Panc1 (cell line): ENCODE data around the gene USF3. TPM values are rescaled to one million over a fixed set of nuclear protein-coding genes. Genes with fewer than 3 reads are reported as not detected.

ENCODE experiments used
- ATAC-seq: fragments of 200-7000 bp; cut with Tn5 transposase; 2 replicates; pipeline ENCODE4 v1.9.1; 2020; ENCODE audit warnings: mild to moderate bottlenecking, moderate library complexity
- BruUV-seq: library from RNA; stranded (reverse); fragments of 400-500 nt; replicated peaks from 2 replicates; lab custom pipeline; 2021; lab: Mats Ljungman, UMichigan
- CTCF ChIA-PET: fragments of 300-600 bp; sonication (Branson Sonifier 250); formaldehyde crosslinking; loops from one replicate; lab custom pipeline; 2022; ENCODE audit warnings: antibody characterized with exemption; lab: Charles Lee
- POLR2A ChIA-PET: fragments of 300-600 bp; sonication (Branson Sonifier 250); formaldehyde crosslinking; loops from one replicate; lab custom pipeline; 2022; ENCODE audit warnings: antibody characterized with exemption; lab: Charles Lee
- DNase-seq: peaks from one replicate; pipeline ENCODE4 v3.0.0-alpha.2; 2010; ENCODE audit warnings: low read depth, low spot score
- H3K27ac ChIP-seq: 2 replicates; pipeline ENCODE4 v1.5.1; 2011; ENCODE audit warnings: mild to moderate bottlenecking, low read length, inconsistent platforms
- H3K27me3 ChIP-seq: fragments of 200-500 bp; sonication (Bioruptor generic); 2 replicates; pipeline ENCODE4 v1.6.0; 2014; ENCODE audit warnings: low read length, inconsistent platforms; ENCODE audit not compliant: control insufficient read depth, insufficient read depth
- H3K36me3 ChIP-seq: fragments of 200-500 bp; sonication (Bioruptor generic); 2 replicates; pipeline ENCODE4 v1.5.1; 2014; ENCODE audit warnings: inconsistent platforms, mild to moderate bottlenecking, low read length, moderate library complexity; ENCODE audit not compliant: control insufficient read depth, insufficient read depth
- H3K4me1 ChIP-seq: 2 replicates; pipeline ENCODE4 v1.5.1; 2011; ENCODE audit warnings: inconsistent platforms, mild to moderate bottlenecking, low read length, moderate library complexity; ENCODE audit not compliant: control insufficient read depth, insufficient read depth
- H3K4me3 ChIP-seq, 2 experiments: 2 replicates each; pipeline ENCODE4 v1.5.1; 2011 to 2012; ENCODE audit warnings: low read depth in 2 of 2, low read length in 2 of 2, mild to moderate bottlenecking in 2 of 2, inconsistent platforms in 1 of 2, moderate library complexity in 1 of 2
- H3K9me3 ChIP-seq: fragments of 200-500 bp; sonication (Bioruptor generic); 2 replicates; pipeline ENCODE4 v1.5.1; 2014; ENCODE audit warnings: low read depth, mild to moderate bottlenecking, inconsistent platforms, low read length, moderate library complexity; ENCODE audit not compliant: control insufficient read depth, insufficient read depth
- POLR2AphosphoS5 ChIP-seq: IDR thresholded peaks from 2 replicates; pipeline ENCODE4 v1.6.1; 2012; ENCODE audit warnings: mild to moderate bottlenecking, low read depth, low read length, moderate library complexity
- REST ChIP-seq, 2 experiments: IDR thresholded peaks; 2 replicates each; pipeline ENCODE4 v1.6.1; 2011 to 2012; ENCODE audit warnings: low read depth in 2 of 2, control low read depth in 1 of 2, low read length in 1 of 2, mild to moderate bottlenecking in 1 of 2, moderate library complexity in 1 of 2; ENCODE audit not compliant: insufficient read depth in 1 of 2
- SIN3A ChIP-seq: IDR thresholded peaks from 2 replicates; pipeline ENCODE4 v1.6.1; 2012; ENCODE audit warnings: low read depth, mild to moderate bottlenecking, low read length, moderate library complexity, borderline replicate concordance; ENCODE audit not compliant: insufficient read depth
- TCF7L2 ChIP-seq: IDR thresholded peaks from 2 replicates; pipeline ENCODE4 v1.6.1; 2011; ENCODE audit warnings: mild to moderate bottlenecking, low read depth, low read length, inconsistent platforms
- in situ Hi-C: cut with HindIII; loops from 2 replicates; pipeline ENCODE4 v1.10.0; 2016; ENCODE audit warnings: low sequenced_read_pairs, low pct_unique_long_range_greater_than_20kb
- intact Hi-C: fragments of 100-400 bp; cut with micrococcal nuclease; formaldehyde crosslinking; loops from one replicate; pipeline ENCODE4 v1.10.0; 2022; ENCODE audit not compliant: unreplicated experiment
- total RNA-seq: library from RNA; stranded (reverse); gene quantifications from one replicate; pipeline ENCODE4 v1.2.1, GENCODE V29; 2021; ENCODE audit not compliant: unreplicated experiment
- TF ChIP-seq, protein P1 (sequence below): fragments of 450-650 bp; IDR thresholded peaks from 2 replicates; pipeline ENCODE4 v1.5.1; 2017; ENCODE audit warnings: mild to moderate bottlenecking

USF3 gene
- total RNA-seq, 1 experiment from 2014 or later: 18.2 TPM

DNA sequence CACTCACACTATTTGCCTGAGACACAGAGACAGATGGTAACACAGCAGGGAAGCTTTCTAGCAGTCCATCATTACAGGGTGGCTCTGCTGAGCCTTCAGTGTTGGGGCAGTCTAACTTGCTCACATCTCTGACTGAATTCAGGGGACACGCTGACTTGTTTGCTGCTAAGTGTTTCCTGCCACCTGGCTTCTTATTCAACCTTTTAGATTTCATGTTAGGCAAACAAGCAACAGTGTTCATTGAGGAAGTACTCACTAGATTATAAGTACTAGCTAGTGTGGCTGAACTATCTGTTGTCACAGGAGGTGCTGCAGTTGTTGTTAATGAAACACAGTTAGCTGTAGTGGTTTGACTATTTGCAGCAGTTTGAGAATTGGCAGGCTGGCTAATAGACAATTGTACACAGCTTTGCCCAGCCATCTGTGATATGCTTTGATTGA is 37.3 kb downstream of the USF3 start:
- TF ChIP-seq TCF7L2 (no peak), SIN3A (no peak), POLR2AphosphoS5 (no peak), REST (IDR thresholded peaks at IDR 0.05; ENCODE audit: insufficient read depth in 1 of 2, low read depth in 2 of 2, low read length in 1 of 2) (no peak)
- TF ChIP-seq, protein P1, sequence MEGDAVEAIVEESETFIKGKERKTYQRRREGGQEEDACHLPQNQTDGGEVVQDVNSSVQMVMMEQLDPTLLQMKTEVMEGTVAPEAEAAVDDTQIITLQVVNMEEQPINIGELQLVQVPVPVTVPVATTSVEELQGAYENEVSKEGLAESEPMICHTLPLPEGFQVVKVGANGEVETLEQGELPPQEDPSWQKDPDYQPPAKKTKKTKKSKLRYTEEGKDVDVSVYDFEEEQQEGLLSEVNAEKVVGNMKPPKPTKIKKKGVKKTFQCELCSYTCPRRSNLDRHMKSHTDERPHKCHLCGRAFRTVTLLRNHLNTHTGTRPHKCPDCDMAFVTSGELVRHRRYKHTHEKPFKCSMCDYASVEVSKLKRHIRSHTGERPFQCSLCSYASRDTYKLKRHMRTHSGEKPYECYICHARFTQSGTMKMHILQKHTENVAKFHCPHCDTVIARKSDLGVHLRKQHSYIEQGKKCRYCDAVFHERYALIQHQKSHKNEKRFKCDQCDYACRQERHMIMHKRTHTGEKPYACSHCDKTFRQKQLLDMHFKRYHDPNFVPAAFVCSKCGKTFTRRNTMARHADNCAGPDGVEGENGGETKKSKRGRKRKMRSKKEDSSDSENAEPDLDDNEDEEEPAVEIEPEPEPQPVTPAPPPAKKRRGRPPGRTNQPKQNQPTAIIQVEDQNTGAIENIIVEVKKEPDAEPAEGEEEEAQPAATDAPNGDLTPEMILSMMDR: no peak
- in situ Hi-C loops (no loop called here), intact Hi-C loops (no loop called here)
- Histone ChIP-seq H3K36me3 (no peaks in the 10 kb centered on the region), H3K27me3 (no peaks in the 10 kb centered on the region), H3K27ac (no peak overlapping the region), H3K4me1 (no peaks in the 10 kb centered on the region), H3K4me3 (no peak overlapping the region), H3K9me3 (no peaks in the 10 kb centered on the region)
- ATAC-seq: no peak
- ChIA-PET POLR2A (no interaction called here), CTCF (no interaction called here)
- BruUV-seq: no TSS peak
- DNase-seq: no peak

DNA sequence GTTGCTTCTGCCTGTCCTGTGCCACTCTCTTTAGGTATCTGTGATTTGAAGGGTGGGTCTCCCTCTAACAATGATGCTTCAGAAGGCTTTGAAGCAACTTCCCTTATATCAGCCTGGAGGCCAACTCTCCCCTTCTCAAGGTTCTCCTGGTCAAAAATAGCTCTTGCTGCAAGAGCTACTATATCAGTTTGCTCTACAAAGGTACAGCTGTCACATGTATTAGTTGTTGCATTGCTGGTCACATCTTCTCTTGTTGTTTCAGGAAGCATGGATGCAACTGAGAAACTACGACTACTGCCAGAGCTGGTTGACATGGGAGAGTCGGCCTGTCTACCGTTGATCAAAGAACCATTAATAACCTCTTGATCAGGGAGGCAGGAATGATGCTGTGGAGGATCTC is 38.3 kb downstream of the USF3 start:
- Histone ChIP-seq H3K4me1 (no peaks in the 10 kb centered on the region), H3K27ac (no peak overlapping the region), H3K36me3 (no peaks in the 10 kb centered on the region), H3K27me3 (no peaks in the 10 kb centered on the region), H3K9me3 (no peaks in the 10 kb centered on the region), H3K4me3 (no peak overlapping the region)
- BruUV-seq: no TSS peak
- in situ Hi-C loops (no loop called here), intact Hi-C loops (no loop called here)
- ChIA-PET CTCF (no interaction called here), POLR2A (no interaction called here)
- DNase-seq (no peak), ATAC-seq (no peak)
- TF ChIP-seq SIN3A (no peak), REST (IDR thresholded peaks at IDR 0.05; ENCODE audit: insufficient read depth in 1 of 2, low read depth in 2 of 2, low read length in 1 of 2) (no peak), POLR2AphosphoS5 (no peak), TCF7L2 (no peak)
- TF ChIP-seq, protein P1: no peak
